ENCODE measurements around the gene ARHGAP10. TPM values are rescaled to one million over a fixed set of nuclear protein-coding genes. Genes with fewer than 3 reads are reported as not detected.
A peak's percentile ranks its signal among the peaks of the same experiment; 100 is the strongest.

The ARHGAP10 gene
- total RNA-seq, 3 donors from 2014 or later (not counting 1 experiment from before 2014, with no cell fraction given): 13.9 to 28.7 (median 23.2) TPM

GRCh38 chr4:148021686-148022085, 289.8 kb downstream of the ARHGAP10 start:
- Histone ChIP-seq H3K4me3 (ENCODE audit: low read length) (no peak overlapping the region), H3K9me3 (ENCODE audit: control insufficient read depth, insufficient read depth, low read length) (no peaks in the 10 kb centered on the region), H3K27ac (ENCODE audit: low read length) (no peak overlapping the region), H3K36me3 (ENCODE audit: control insufficient read depth, insufficient read depth, low read length) (no peaks in the 10 kb centered on the region), H3K27me3 (ENCODE audit: control insufficient read depth, insufficient read depth, low read length) (no peaks in the 10 kb centered on the region), H3K4me1 (ENCODE audit: control insufficient read depth, insufficient read depth, low read length) (no peaks in the 10 kb centered on the region)
- Mint-ChIP-seq H3K27me3 (ENCODE audit: low read depth in 2 of 2) (no peaks in the 10 kb centered on the region), H3K9me3 (no peaks in the 10 kb centered on the region), H3K36me3 (no peaks in the 10 kb centered on the region), H3K27ac (peak overlapping the region in 1 of 2 donors; percentile 16), H3K4me1 (peaks cover 4 to 7% of the 10 kb centered on the region in 2 donors), H3K4me3 (no peak overlapping the region)
- intact Hi-C loops (cut with micrococcal nuclease): no loop called here
- ATAC-seq: no peak
- no peak for TF ChIP-seq CTCF (IDR thresholded peaks at IDR 0.05)
- peak in 1 of 2 donors; percentile 45 for DNase-seq
- no CpG with 5 or more reads among the region's 1 CpG for WGBS (ENCODE audit: insufficient coverage)

GRCh38 chr4:148022975-148023374, 291.1 kb downstream of the ARHGAP10 start:
- H3K36me3 Mint-ChIP-seq: peaks cover 6% of the 10 kb centered on the region
- Histone ChIP-seq H3K4me1 (ENCODE audit: control insufficient read depth, insufficient read depth, low read length) (no peaks in the 10 kb centered on the region), H3K9me3 (ENCODE audit: control insufficient read depth, insufficient read depth, low read length) (no peaks in the 10 kb centered on the region), H3K27ac (ENCODE audit: low read length) (no peak overlapping the region), H3K4me3 (ENCODE audit: low read length) (no peak overlapping the region), H3K36me3 (ENCODE audit: control insufficient read depth, insufficient read depth, low read length) (no peaks in the 10 kb centered on the region), H3K27me3 (ENCODE audit: control insufficient read depth, insufficient read depth, low read length) (no peaks in the 10 kb centered on the region)
- intact Hi-C loops (cut with micrococcal nuclease): no loop called here
- H3K27me3 Mint-ChIP-seq (ENCODE audit: low read depth in 2 of 2): no peaks in the 10 kb centered on the region
- no peaks in the 10 kb centered on the region for H3K9me3 Mint-ChIP-seq
- DNase-seq: no peak
- TF ChIP-seq CTCF (IDR thresholded peaks at IDR 0.05): no peak
- no peak overlapping the region for H3K4me3 Mint-ChIP-seq
- H3K4me1 Mint-ChIP-seq: peaks cover 2 to 4% of the 10 kb centered on the region in 2 donors
- H3K27ac Mint-ChIP-seq: no peak overlapping the region
- 98% methylated on average over 6 of the region's 6 CpGs for WGBS (ENCODE audit: insufficient coverage)
- no peak for ATAC-seq

- intact Hi-C loops (cut with micrococcal nuclease): no loop called here
- no peaks in the 10 kb centered on the region for H3K27me3 Mint-ChIP-seq (ENCODE audit: low read depth in 2 of 2)
- peaks cover 0 to 4% of the 10 kb centered on the region in 2 donors for H3K9me3 Mint-ChIP-seq
- H3K4me3 Mint-ChIP-seq: no peak overlapping the region
- peaks cover 0 to 4% of the 10 kb centered on the region in 2 donors for H3K4me1 Mint-ChIP-seq
- no peak for TF ChIP-seq CTCF (IDR thresholded peaks at IDR 0.05)
- whole genome bisulfite sequencing (ENCODE audit: insufficient coverage): 93% methylated on average over 9 of the region's 9 CpGs
- no peak overlapping the region for H3K27ac Mint-ChIP-seq
- no peaks in the 10 kb centered on the region for H3K9me3 ChIP-seq (ENCODE audit: control insufficient read depth, insufficient read depth, low read length)
- peaks cover 13% of the 10 kb centered on the region for H3K36me3 Mint-ChIP-seq
- H3K4me1 ChIP-seq (ENCODE audit: control insufficient read depth, insufficient read depth, low read length): no peaks in the 10 kb centered on the region
- no peaks in the 10 kb centered on the region for H3K27me3 ChIP-seq (ENCODE audit: control insufficient read depth, insufficient read depth, low read length)
- no peak overlapping the region for H3K27ac ChIP-seq (ENCODE audit: low read length)
- no peaks in the 10 kb centered on the region for H3K36me3 ChIP-seq (ENCODE audit: control insufficient read depth, insufficient read depth, low read length)
- ATAC-seq (no peak), DNase-seq (no peak)
- H3K4me3 ChIP-seq (ENCODE audit: low read length): no peak overlapping the region
Observed at GRCh38 chr4:148023512-148024181, 291.8 kb downstream of the ARHGAP10 start.

- H3K27ac ChIP-seq (ENCODE audit: low read length): no peak overlapping the region
- no peaks in the 10 kb centered on the region for H3K27me3 ChIP-seq (ENCODE audit: control insufficient read depth, insufficient read depth, low read length)
- Mint-ChIP-seq H3K9me3 (peaks cover 0 to 8% of the 10 kb centered on the region in 2 donors), H3K4me3 (no peak overlapping the region), H3K27me3 (ENCODE audit: low read depth in 2 of 2) (no peaks in the 10 kb centered on the region), H3K27ac (no peak overlapping the region), H3K4me1 (peaks cover 0 to 4% of the 10 kb centered on the region in 2 donors), H3K36me3 (peaks cover 13% of the 10 kb centered on the region)
- no peak for DNase-seq
- intact Hi-C loops (cut with micrococcal nuclease): no loop called here
- no peak for ATAC-seq
- no peak for TF ChIP-seq CTCF (IDR thresholded peaks at IDR 0.05)
- no peaks in the 10 kb centered on the region for H3K9me3 ChIP-seq (ENCODE audit: control insufficient read depth, insufficient read depth, low read length)
- no peak overlapping the region for H3K4me3 ChIP-seq (ENCODE audit: low read length)
- H3K4me1 ChIP-seq (ENCODE audit: control insufficient read depth, insufficient read depth, low read length): no peaks in the 10 kb centered on the region
- 87% methylated on average over 4 of the region's 4 CpGs for WGBS (ENCODE audit: insufficient coverage)
- no peaks in the 10 kb centered on the region for H3K36me3 ChIP-seq (ENCODE audit: control insufficient read depth, insufficient read depth, low read length)
Observed at GRCh38 chr4:148025981-148026380, 294.1 kb downstream of the ARHGAP10 start.
